RWPE1 (cell line): ENCODE measurements around the gene UCK2.

Experiments
- CTCF ChIA-PET: fragments of 350-600 bp; sonication (Branson Sonifier 250); formaldehyde crosslinking; extraction: SDS; loops from one replicate; lab custom pipeline; 2021; lab: Yijun Ruan, JAX
- POLR2A ChIA-PET: fragments of 400-600 bp; formaldehyde crosslinking; extraction: SDS; loops from one replicate; lab custom pipeline; 2020; ENCODE audit warnings: antibody characterized with exemption; ENCODE audit not compliant: low non-redundant PET; lab: Yijun Ruan, JAX
- DNase-seq: peaks from one replicate; pipeline ENCODE4 v3.0.0; 2012; ENCODE audit warnings: low spot score
- H3K27ac ChIP-seq: fragments of 450-650 bp; 2 replicates; pipeline ENCODE4 v1.5.1; 2017
- TF ChIP-seq, protein P1 (sequence below): fragments of 450-650 bp; conservative IDR thresholded peaks from 2 replicates; pipeline ENCODE4 v1.5.1; 2017; ENCODE audit warnings: low read depth, mild to moderate bottlenecking

The UCK2 gene

DNA sequence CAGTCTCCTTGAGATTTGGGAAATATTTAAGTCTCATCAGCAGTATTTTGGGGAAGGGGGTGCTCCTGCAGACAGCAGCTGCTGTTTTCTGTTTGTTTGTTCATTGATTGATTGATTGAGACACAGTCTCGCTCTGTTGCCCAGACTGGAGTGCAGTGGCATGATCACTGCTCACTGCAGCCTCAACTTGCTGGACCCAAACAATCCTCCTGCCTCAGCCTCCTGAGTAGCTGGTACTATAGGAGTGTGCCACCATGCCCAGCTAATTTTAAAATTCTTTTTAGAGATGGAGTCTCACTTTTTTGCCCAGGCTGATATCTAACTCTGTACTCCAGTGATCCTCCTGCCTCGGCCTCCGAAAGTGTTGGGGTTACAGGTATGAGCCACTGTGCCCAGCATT, 18.2 kb downstream of the UCK2 start:
- POLR2A ChIA-PET: interaction anchor here (0.5 kb wide), 1 partner anchor 49 kb away, joined by 3 read pairs; no protein-coding TSS in a partner anchor
- no peak overlapping the region; the same call in 1 of the 2 replicates for H3K27ac ChIP-seq
- no peak for DNase-seq
- CTCF ChIA-PET: no interaction called here
- TF ChIP-seq, protein P1, sequence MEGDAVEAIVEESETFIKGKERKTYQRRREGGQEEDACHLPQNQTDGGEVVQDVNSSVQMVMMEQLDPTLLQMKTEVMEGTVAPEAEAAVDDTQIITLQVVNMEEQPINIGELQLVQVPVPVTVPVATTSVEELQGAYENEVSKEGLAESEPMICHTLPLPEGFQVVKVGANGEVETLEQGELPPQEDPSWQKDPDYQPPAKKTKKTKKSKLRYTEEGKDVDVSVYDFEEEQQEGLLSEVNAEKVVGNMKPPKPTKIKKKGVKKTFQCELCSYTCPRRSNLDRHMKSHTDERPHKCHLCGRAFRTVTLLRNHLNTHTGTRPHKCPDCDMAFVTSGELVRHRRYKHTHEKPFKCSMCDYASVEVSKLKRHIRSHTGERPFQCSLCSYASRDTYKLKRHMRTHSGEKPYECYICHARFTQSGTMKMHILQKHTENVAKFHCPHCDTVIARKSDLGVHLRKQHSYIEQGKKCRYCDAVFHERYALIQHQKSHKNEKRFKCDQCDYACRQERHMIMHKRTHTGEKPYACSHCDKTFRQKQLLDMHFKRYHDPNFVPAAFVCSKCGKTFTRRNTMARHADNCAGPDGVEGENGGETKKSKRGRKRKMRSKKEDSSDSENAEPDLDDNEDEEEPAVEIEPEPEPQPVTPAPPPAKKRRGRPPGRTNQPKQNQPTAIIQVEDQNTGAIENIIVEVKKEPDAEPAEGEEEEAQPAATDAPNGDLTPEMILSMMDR: no peak

DNA sequence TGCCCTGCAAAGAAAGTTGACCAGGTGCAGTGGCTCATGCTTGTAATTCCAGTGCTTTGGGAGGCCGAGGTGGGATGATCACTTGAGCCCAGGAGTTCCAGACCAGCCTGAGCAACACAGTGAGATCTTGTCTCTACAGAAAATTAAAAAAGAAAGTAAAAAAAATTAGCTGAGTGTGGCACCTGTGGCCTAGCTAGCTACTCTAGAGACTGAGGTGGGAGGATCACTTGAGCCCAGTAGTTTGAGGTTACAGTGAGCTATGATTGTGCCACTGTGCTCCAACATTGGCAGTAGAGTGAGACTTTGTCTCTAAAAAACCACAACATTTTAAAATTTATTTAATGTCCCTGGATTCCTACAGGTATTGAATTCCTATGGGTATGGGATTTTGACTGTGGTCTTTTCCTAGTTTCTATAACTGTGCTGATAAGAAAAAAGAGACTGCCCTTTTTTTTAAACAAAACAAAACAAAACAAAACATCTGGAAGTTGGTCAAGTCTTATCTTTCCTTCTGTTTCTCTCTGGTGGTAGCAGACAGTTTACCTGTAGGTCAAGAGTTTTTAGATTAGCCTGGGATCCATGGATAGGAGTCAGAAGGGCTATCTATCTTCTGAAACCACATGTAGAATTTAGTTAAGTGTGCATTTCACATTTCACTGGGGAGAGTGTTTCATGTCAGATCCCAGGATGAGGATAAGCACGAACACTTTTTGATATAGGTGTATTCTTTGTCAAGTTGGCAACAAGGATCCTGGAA, 18.8 kb downstream of the UCK2 start:
- DNase-seq: no peak
- TF ChIP-seq, protein P1: no peak
- POLR2A ChIA-PET: interaction anchor here (0.5 kb wide), 1 partner anchor 49 kb away, joined by 3 read pairs; no protein-coding TSS in a partner anchor
- H3K27ac ChIP-seq: no peak overlapping the region; the same call in 1 of the 2 replicates
- CTCF ChIA-PET: interaction anchor here (0.7 kb wide), 2 partner anchors 24 to 51 kb away, joined by 3 read pairs; no protein-coding TSS in a partner anchor

DNA sequence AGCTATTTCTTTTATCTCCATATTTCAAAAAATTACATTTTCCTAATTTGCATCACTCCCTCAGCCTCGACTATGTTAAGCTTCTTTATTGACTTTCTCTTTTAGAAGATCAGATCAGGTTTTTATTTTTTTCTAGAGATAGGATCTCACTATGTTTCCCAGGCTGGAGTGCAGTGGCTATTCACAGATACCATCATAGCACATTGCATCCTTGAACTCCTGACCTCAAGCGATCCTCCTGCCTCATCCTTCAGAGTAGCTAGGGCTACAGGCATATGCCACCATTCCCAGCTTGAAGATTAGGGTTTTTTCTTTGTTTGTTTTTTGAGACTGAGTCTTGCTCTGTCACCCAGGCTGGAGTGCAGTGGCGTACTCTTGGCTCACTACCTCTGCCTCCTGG, 20.1 kb downstream of the UCK2 start:
- no peak overlapping the region for H3K27ac ChIP-seq
- CTCF ChIA-PET: interaction anchor here (0.6 kb wide), 2 partner anchors 680 to 681 kb away, joined by 3 read pairs; no protein-coding TSS in a partner anchor
- POLR2A ChIA-PET: no interaction called here
- DNase-seq: no peak
- TF ChIP-seq, protein P1: no peak

DNA sequence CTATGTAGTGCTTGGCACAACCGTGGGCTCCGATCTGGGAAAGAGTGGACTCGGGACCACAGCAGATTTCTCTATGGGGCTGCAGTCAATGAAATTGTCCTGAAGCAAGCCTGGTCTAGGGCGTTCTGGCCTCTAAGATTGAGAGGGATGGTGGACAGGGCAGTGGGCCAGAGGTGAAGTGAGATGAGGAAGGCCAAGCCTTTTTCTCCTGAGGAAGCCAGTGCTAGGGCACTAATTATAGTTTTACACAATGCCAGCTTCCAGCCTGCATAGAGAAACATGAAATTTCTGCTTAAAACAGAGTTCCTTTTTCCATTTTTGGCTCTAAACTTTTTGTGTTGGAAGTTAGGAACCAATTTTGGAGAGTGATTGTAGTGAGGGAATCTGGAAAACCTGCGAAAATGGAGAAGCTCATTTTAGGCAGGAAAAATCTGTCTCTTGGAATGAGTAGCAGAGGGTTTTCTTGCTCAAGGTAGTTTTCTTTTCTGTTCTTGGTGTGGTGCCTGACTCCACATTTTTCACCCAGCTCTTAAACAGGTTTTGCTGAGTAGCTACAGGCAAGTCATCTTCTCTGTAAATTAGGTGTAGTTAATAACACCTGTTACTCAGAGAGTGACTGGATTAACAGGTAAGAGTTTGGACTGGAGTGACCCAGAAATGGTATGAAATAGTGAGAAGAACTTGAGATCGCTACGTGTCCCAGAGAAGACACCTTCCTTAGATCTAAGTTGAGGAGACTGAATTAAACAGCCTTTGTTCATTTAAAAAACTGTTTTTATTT, 22.1 kb downstream of the UCK2 start:
- DNase-seq: no peak
- ChIA-PET CTCF (interaction anchor here (0.7 kb wide), 1 partner anchor 76 kb away, joined by 3 read pairs; no protein-coding TSS in a partner anchor), POLR2A (no interaction called here)
- TF ChIP-seq, protein P1: no peak
- H3K27ac ChIP-seq: peak overlapping the region; percentile 58

DNA sequence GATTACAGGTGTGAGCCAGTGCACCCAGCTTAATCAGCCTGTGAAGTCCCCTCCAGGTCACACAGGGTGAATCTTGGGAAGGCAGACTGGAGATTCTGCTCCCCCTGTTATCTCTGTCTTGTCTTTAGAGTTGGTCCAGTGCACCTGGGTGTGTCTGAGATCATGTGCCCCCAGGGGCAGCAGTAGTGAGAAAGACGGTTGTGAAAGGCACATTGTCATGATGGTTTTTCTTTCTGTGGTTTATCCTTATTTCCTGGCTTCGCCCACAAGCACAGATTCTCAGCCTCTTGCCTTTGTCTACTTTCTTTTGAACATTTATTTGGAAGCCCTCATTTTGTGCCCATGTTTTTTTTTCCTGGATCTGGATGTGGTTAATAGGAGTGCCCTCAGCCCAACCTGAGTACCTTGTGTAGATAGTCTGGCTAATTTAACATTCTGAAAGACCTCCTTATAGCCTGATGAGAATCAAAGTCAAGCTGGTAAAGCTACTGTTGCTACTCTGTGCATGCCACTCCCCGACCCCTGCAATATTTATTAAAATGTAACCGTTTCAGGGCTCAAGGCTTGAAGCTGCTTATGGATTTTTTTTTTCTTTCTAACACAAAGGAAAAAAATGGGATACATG, 23.7 kb downstream of the UCK2 start:
- ChIA-PET CTCF (no interaction called here), POLR2A (no interaction called here)
- DNase-seq: peak; percentile 66
- H3K27ac ChIP-seq: peak overlapping the region; percentile 58
- TF ChIP-seq, protein P1: no peak

DNA sequence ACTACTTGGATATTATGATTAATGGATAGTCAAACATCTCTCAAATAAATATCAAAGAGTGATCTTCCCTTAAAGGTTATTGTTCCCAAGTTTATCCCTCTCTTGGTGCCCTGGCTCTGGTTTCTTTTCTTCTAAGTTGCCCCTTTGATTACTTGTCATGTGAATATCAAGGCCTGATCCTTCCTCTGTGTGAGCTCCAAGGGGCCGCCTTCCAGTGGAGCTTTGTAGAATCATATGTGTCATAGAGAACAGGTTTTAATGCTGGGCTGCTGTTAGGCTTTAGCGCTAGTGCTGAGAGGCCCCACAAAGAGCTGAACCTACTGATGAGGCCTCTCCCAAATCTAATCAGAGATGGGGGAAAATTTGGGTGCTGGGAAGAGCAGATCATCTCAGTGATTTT, 25.5 kb downstream of the UCK2 start:
- TF ChIP-seq, protein P1: no peak
- DNase-seq: no peak
- H3K27ac ChIP-seq: no peak overlapping the region
- ChIA-PET POLR2A (no interaction called here), CTCF (no interaction called here)
